Central memory CD8-positive, alpha-beta T cell (primary cell): ENCODE data around the gene GRIN2D.

ENCODE experiments used
- ATAC-seq: fragments of 150-1000 bp; cut with Tn5 transposase; replicated peaks from 2 replicates; pipeline ENCODE4 v1.10.0; 2022; ENCODE audit warnings: mild to moderate bottlenecking, moderate FRiP score, moderate number of reproducible peaks; ENCODE audit not compliant: poor library complexity, severe bottlenecking; ENCODE audit errors: extremely low read depth
- DNase-seq, 2 donors: peaks; one replicate each; pipeline ENCODE4 v3.0.0; 2021; ENCODE audit warnings: low spot score in 2 of 2
- H3K27ac Mint-ChIP-seq: one replicate; pipeline ENCODE4 v1.8.0; 2022; ENCODE audit warnings: low read depth, mild to moderate bottlenecking, moderate library complexity, mixed read lengths
- H3K27me3 Mint-ChIP-seq: one replicate; pipeline ENCODE4 v1.8.0; 2022; ENCODE audit warnings: mixed read lengths
- H3K36me3 Mint-ChIP-seq: one replicate; pipeline ENCODE4 v1.8.0; 2022; ENCODE audit warnings: mild to moderate bottlenecking, moderate library complexity, mixed read lengths; ENCODE audit not compliant: insufficient read depth
- H3K4me1 Mint-ChIP-seq: one replicate; pipeline ENCODE4 v1.8.0; 2022; ENCODE audit warnings: mixed read lengths
- H3K4me3 Mint-ChIP-seq: one replicate; pipeline ENCODE4 v1.8.0; 2022; ENCODE audit warnings: mild to moderate bottlenecking, moderate library complexity, mixed read lengths
- H3K9me3 Mint-ChIP-seq: one replicate; pipeline ENCODE4 v1.8.0; 2022; ENCODE audit warnings: mixed read lengths

GRIN2D gene

GRCh38 chr19:48405010-48405659 lies 11.7 kb downstream of the GRIN2D start:
- DNase-seq (no peak), ATAC-seq (no peak)
- H3K9me3 Mint-ChIP-seq, result no peaks in the 10 kb centered on the region
- no peak overlapping the region for H3K27ac Mint-ChIP-seq
- no peak overlapping the region for H3K4me3 Mint-ChIP-seq
- peaks cover 17% of the 10 kb centered on the region for H3K4me1 Mint-ChIP-seq
- peaks cover 1% of the 10 kb centered on the region for H3K36me3 Mint-ChIP-seq
- H3K27me3 Mint-ChIP-seq, result peaks cover 27% of the 10 kb centered on the region

DNA sequence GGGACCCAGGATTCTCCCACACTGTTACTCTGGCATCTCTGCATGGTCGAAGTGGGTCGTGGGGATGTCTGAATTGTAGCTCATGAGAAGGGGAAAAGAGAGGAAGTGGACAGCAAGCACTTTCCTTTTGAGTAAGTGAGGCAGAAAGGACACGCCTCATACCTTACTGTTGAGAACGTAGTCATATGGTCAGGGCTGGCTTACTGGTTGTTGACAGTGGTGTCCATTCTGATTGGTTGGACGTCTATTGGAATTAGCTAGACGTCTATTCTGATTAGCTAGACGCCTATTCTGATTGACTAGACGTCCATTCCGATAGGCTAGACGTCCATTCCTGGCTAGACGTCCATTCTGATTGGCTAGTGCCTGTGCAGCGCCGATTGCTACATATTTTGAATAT lies 12.4 kb downstream of the GRIN2D start:
- H3K27ac Mint-ChIP-seq, result no peak overlapping the region
- no peaks in the 10 kb centered on the region for H3K9me3 Mint-ChIP-seq
- DNase-seq, result no peak
- peaks cover 17% of the 10 kb centered on the region for H3K4me1 Mint-ChIP-seq
- no peak for ATAC-seq
- peaks cover 1% of the 10 kb centered on the region for H3K36me3 Mint-ChIP-seq
- peaks cover 27% of the 10 kb centered on the region for H3K27me3 Mint-ChIP-seq
- no peak overlapping the region for H3K4me3 Mint-ChIP-seq

DNA sequence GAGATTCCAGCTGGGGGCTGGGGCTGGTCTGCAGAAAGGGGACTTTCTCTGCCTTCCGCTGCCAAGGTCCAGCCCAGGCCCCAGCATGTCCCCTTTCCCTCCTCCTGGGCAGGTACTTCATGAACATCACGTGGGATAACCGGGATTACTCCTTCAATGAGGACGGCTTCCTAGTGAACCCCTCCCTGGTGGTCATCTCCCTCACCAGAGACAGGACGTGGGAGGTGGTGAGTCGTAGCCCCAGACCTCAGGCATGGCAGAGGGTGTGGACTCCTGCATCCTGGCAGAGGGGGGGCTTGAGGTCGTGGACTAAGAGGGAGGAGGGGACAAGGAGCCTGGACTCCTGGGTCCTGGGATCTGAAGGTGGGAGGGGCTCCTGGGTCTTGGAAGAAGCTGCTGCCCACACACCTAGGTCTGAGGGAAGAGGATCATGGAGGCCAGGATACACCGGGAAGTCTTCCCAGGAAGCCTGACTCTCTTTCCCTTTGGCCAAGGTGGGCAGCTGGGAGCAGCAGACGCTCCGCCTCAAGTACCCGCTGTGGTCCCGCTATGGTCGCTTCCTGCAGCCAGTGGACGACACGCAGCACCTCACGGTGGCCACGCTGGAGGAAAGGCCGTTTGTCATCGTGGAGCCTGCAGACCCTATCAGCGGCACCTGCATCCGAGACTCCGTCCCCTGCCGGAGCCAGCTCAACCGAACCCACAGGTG lies 20.6 kb downstream of the GRIN2D start:
- H3K36me3 Mint-ChIP-seq, result peaks cover 2% of the 10 kb centered on the region
- H3K4me1 Mint-ChIP-seq, result peaks cover 13% of the 10 kb centered on the region
- ATAC-seq (no peak), DNase-seq (no peak)
- no peak overlapping the region for H3K27ac Mint-ChIP-seq
- peak overlapping the region; percentile 23 for H3K4me3 Mint-ChIP-seq
- no peaks in the 10 kb centered on the region for H3K9me3 Mint-ChIP-seq
- peaks cover 11% of the 10 kb centered on the region for H3K27me3 Mint-ChIP-seq

GRCh38 chr19:48415395-48415794 lies 21.9 kb downstream of the GRIN2D start:
- peak; percentile 24 for ATAC-seq
- Mint-ChIP-seq H3K36me3 (peaks cover 2% of the 10 kb centered on the region), H3K4me1 (peaks cover 17% of the 10 kb centered on the region), H3K27me3 (peaks cover 13% of the 10 kb centered on the region), H3K4me3 (peak overlapping the region; percentile 18), H3K9me3 (no peaks in the 10 kb centered on the region), H3K27ac (no peak overlapping the region)
- peak in 1 of 2 donors; percentile 32 for DNase-seq

DNA sequence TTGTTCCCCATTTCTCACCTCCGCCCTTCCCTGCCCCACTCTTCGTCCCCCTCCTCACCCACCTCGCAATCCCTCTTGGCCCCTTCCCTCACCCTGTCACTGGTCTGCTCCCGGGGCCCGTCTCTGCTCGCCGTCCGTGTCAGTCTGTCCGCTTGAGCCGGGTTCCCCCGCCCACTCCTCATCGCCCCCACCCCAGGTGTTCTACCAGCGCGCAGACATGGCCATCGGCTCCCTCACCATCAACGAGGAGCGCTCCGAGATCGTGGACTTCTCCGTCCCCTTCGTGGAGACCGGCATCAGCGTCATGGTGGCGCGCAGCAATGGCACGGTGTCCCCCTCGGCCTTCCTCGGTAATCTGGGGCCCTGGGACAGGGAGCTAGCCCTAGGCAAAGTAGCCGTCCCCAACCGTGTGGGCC lies 22.3 kb downstream of the GRIN2D start:
- H3K27me3 Mint-ChIP-seq, result peaks cover 13% of the 10 kb centered on the region
- H3K4me3 Mint-ChIP-seq, result peak overlapping the region; percentile 18
- peaks cover 2% of the 10 kb centered on the region for H3K36me3 Mint-ChIP-seq
- no peaks in the 10 kb centered on the region for H3K9me3 Mint-ChIP-seq
- no peak overlapping the region for H3K27ac Mint-ChIP-seq
- ATAC-seq (no peak), DNase-seq (no peak)
- peaks cover 17% of the 10 kb centered on the region for H3K4me1 Mint-ChIP-seq

DNA sequence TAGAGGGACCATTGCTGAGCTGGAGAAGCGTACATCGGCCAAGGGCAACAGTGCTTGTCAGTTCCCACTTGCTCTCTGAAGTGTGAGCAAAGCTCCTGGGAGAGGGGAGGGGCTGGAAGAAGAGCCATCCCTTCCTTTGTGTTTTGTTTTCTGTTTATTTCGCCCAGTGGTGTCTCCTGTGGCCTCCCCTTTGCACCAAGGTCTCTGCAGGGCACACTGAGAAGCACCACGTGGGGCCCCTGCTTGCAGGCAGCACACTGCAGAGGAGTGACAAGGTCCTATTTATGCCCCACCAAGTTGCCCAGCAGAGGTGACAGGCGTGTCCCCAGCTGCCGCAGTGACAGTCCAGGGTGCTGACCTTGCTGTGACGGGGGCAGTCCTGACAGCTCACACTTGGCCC lies 24.0 kb downstream of the GRIN2D start:
- Mint-ChIP-seq H3K27ac (no peak overlapping the region), H3K4me3 (no peak overlapping the region), H3K9me3 (no peaks in the 10 kb centered on the region), H3K4me1 (peaks cover 17% of the 10 kb centered on the region), H3K27me3 (peaks cover 13% of the 10 kb centered on the region), H3K36me3 (peaks cover 2% of the 10 kb centered on the region)
- DNase-seq (no peak), ATAC-seq (no peak)

GRCh38 chr19:48418317-48419064 lies 25.0 kb downstream of the GRIN2D start:
- Mint-ChIP-seq H3K27ac (peak overlapping the region; percentile 89), H3K9me3 (no peaks in the 10 kb centered on the region), H3K36me3 (peaks cover 3% of the 10 kb centered on the region), H3K27me3 (peaks cover 20% of the 10 kb centered on the region), H3K4me3 (peak overlapping the region; percentile 78), H3K4me1 (peaks cover 17% of the 10 kb centered on the region)
- no peak for DNase-seq
- peak; percentile 19 for ATAC-seq

DNA sequence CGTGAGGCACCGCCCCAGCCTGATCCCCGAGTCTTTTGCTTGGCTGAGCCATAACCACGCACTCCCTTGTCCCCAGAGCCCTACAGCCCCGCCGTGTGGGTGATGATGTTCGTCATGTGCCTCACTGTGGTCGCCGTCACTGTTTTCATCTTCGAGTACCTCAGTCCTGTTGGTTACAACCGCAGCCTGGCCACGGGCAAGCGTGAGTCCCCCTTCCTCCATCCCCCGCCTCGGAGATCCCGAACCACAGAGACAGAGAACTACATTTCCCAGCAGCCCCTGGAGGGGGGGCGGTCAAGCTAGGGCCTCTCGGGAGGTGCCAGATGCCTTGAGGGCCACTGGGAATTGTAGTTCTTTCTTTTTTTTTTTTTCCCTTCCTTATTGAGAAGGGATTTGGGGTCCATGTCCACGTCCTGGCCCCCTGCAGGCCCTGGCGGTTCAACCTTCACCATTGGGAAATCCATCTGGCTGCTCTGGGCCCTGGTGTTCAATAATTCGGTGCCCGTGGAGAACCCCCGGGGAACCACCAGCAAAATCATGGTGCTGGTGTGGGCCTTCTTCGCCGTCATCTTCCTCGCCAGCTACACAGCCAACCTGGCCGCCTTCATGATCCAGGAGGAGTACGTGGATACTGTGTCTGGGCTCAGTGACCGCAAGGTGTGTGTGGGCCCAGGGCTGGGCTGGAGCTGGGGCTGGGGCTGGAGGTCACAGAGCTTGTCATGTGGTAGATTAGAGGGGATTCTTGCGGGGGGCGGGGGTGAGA lies 25.9 kb downstream of the GRIN2D start:
- DNase-seq, result peak; percentile 50 to 61
- H3K4me1 Mint-ChIP-seq, result peaks cover 17% of the 10 kb centered on the region
- H3K27ac Mint-ChIP-seq, result peak overlapping the region; percentile 89
- peak overlapping the region; percentile 78 for H3K4me3 Mint-ChIP-seq
- peak; percentile 77 for ATAC-seq
- peaks cover 3% of the 10 kb centered on the region for H3K36me3 Mint-ChIP-seq
- H3K27me3 Mint-ChIP-seq, result peaks cover 23% of the 10 kb centered on the region
- H3K9me3 Mint-ChIP-seq, result no peaks in the 10 kb centered on the region

- peaks cover 2% of the 10 kb centered on the region for H3K36me3 Mint-ChIP-seq
- ATAC-seq, result no peak
- H3K27me3 Mint-ChIP-seq, result peaks cover 16% of the 10 kb centered on the region
- H3K9me3 Mint-ChIP-seq, result no peaks in the 10 kb centered on the region
- no peak overlapping the region for H3K4me3 Mint-ChIP-seq
- H3K27ac Mint-ChIP-seq, result no peak overlapping the region
- peaks cover 12% of the 10 kb centered on the region for H3K4me1 Mint-ChIP-seq
- no peak for DNase-seq
These were observed 28.1 kb downstream of the GRIN2D start for GRCh38 chr19:48421548-48421947.

GRCh38 chr19:48424694-48425219 lies 31.3 kb downstream of the GRIN2D start:
- no peak overlapping the region for H3K27ac Mint-ChIP-seq
- DNase-seq (no peak), ATAC-seq (no peak)
- no peaks in the 10 kb centered on the region for H3K9me3 Mint-ChIP-seq
- peaks cover 2% of the 10 kb centered on the region for H3K36me3 Mint-ChIP-seq
- no peaks in the 10 kb centered on the region for H3K4me1 Mint-ChIP-seq
- H3K27me3 Mint-ChIP-seq, result peaks cover 10% of the 10 kb centered on the region
- H3K4me3 Mint-ChIP-seq, result no peak overlapping the region

DNA sequence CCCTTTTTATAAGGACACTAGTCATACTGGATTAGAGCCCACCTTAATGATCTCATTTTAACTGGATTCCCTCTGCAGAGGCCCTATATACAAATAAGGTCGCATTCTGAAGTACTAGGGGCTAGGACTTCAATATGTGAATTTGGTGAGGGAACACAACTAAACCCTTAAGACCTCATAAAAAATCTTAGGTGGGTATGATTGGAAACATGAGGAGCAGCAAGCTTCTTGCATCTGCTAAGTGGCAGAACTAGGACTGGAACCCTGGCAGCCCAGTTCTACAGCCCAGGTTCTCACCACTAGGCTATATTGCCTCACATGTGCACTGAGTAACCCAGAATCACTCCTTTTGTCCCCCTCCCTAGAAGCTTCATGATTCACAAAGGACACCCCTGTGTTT lies 35.2 kb downstream of the GRIN2D start:
- ATAC-seq, result no peak
- H3K9me3 Mint-ChIP-seq, result no peaks in the 10 kb centered on the region
- H3K27me3 Mint-ChIP-seq, result peaks cover 1% of the 10 kb centered on the region
- no peak for DNase-seq
- no peak overlapping the region for H3K27ac Mint-ChIP-seq
- H3K36me3 Mint-ChIP-seq, result no peaks in the 10 kb centered on the region
- no peak overlapping the region for H3K4me3 Mint-ChIP-seq
- no peaks in the 10 kb centered on the region for H3K4me1 Mint-ChIP-seq

GRCh38 chr19:48433337-48433736 lies 39.9 kb downstream of the GRIN2D start:
- H3K4me3 Mint-ChIP-seq, result no peak overlapping the region
- H3K27ac Mint-ChIP-seq, result no peak overlapping the region
- peaks cover 3% of the 10 kb centered on the region for H3K36me3 Mint-ChIP-seq
- H3K4me1 Mint-ChIP-seq, result no peaks in the 10 kb centered on the region
- H3K27me3 Mint-ChIP-seq, result peaks cover 29% of the 10 kb centered on the region
- no peaks in the 10 kb centered on the region for H3K9me3 Mint-ChIP-seq
- ATAC-seq (no peak), DNase-seq (no peak)
